Measurements from ENCODE around the gene MAP1LC3B. TPM values are rescaled to one million over a fixed set of nuclear protein-coding genes. Genes with fewer than 3 reads are reported as not detected.

Gene MAP1LC3B
- total and polyA plus RNA-seq, 2 of the 8 experiments (the other 6 are each of a cell fraction or from before 2014, with no cell fraction given) = 29.5 to 48.5 TPM

Other genes starting within 250 kb of the MAP1LC3B start
- gene C16orf95, start 74.9 kb upstream of the MAP1LC3B start, total RNA-seq (2021; fragmentation: NEBNext Ultra II Directional; extraction: Animal tissue kit (Norgen Biotek cat#: 25700)) = 5.4 and 6.0 TPM in 2 replicates
- gene C16orf95, start 74.9 kb upstream of the MAP1LC3B start, polyA plus RNA-seq (2011; rRNA removed) = 5.0 and 8.4 TPM in 2 replicates
- gene FBXO31, start 8.6 kb upstream of the MAP1LC3B start, total RNA-seq (2021; fragmentation: NEBNext Ultra II Directional; extraction: Animal tissue kit (Norgen Biotek cat#: 25700)) = 20.7 and 21.6 TPM in 2 replicates
- gene FBXO31, start 8.6 kb upstream of the MAP1LC3B start, polyA plus RNA-seq (2011; rRNA removed) = 8.3 and 12.2 TPM in 2 replicates
- 27.1 and 28.2 TPM in 2 replicates for gene ZCCHC14, start 100.7 kb downstream of the MAP1LC3B start, total RNA-seq (2021; fragmentation: NEBNext Ultra II Directional; extraction: Animal tissue kit (Norgen Biotek cat#: 25700))
- 8.2 and 15.6 TPM in 2 replicates for gene ZCCHC14, start 100.7 kb downstream of the MAP1LC3B start, polyA plus RNA-seq (2011; rRNA removed)
- gene JPH3, start 210.2 kb downstream of the MAP1LC3B start, total RNA-seq (2021; fragmentation: NEBNext Ultra II Directional; extraction: Animal tissue kit (Norgen Biotek cat#: 25700)) = 28.3 and 28.4 TPM in 2 replicates
- 10.3 and 19.3 TPM in 2 replicates for gene JPH3, start 210.2 kb downstream of the MAP1LC3B start, polyA plus RNA-seq (2011; rRNA removed)